ENCODE data around the gene MRPS18A. TPM values are rescaled to one million over a fixed set of nuclear protein-coding genes. Genes with fewer than 3 reads are reported as not detected.

Gene MRPS18A
- total RNA-seq, 1 experiment from 2014 or later = 80.8 TPM

DNA sequence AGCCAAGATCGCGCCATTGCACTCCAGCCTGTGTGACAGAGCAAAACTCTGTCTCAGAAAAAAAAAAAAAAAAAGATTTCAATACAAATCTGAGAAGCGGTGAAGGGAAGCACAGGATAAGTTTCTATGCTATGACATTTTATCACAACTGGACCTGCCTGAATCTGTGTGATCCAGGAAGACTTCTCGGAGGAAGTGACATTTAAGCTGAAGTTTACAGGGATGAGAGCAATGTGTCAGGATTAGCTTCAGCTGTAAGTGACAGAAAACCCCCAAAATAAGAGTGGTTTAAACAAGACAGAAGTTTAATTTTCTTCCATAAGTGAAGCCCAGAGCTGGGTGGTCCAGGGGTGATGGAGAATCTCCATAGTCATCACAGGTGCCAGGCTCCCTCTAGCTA is 33.4 kb upstream of the MRPS18A start:
- no peak for DNase-seq (ENCODE audit: low read depth, low spot score)
- in situ Hi-C loops (cut with HindIII; ENCODE audit: low pct_unique_long_range_greater_than_20kb, low sequenced_read_pairs) = no loop called here

DNA sequence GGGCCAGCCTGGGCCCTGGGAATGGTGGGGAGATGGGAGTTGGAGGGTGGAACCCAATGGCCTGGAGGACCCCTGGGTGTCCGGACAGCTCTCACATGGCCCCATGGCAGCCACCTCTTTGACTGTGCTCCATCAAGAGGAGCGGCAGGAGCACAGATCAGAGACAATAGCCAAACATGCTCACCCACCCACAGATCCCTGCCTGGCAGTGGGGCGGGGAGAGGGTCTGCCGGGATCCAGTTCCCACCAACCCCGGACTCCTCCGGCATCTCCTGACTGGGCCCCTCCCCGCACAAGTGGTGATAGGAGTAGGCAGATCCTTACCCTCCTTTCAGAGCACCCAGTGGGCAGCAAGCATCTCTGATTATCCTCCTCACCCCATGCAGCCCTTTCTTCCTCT is 31.9 kb upstream of the MRPS18A start:
- in situ Hi-C loops (cut with HindIII; ENCODE audit: low pct_unique_long_range_greater_than_20kb, low sequenced_read_pairs) = no loop called here
- DNase-seq (ENCODE audit: low read depth, low spot score) = no peak

DNA sequence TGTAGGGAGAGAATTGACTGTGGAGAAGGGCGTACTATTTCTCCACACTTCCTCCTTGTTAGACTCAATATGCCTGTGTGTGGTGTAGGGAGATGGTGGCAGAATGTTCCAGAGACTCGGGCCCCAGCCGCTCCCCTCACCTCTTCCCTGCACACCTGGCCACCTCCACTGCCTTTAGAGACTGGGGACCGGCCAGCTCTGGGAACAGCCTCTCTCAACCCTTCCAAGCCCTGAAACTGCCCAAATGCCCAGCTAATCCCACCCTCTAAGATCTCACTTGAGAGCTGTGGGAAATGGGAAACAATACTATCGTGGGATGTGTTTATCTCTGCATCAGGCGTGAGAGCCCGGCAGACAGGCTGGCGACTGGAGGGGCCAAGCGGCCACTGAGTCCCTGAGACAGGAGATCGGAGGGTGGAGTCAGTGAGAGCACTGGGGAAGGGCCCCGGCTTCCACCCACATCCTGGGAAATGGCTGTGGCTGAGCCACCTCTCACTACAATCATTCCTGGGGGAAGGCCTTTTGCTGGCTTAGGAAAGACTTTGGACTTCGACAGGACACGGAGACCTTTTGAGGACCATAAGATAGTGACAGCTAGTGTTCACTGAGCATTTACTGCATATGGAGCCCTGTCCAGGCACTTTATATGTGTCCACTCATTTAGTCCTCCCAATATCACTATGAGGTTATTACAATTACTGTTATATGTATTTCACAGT is 31.0 kb upstream of the MRPS18A start:
- in situ Hi-C loops (cut with HindIII; ENCODE audit: low pct_unique_long_range_greater_than_20kb, low sequenced_read_pairs) = no loop called here
- DNase-seq (ENCODE audit: low read depth, low spot score) = no peak

DNA sequence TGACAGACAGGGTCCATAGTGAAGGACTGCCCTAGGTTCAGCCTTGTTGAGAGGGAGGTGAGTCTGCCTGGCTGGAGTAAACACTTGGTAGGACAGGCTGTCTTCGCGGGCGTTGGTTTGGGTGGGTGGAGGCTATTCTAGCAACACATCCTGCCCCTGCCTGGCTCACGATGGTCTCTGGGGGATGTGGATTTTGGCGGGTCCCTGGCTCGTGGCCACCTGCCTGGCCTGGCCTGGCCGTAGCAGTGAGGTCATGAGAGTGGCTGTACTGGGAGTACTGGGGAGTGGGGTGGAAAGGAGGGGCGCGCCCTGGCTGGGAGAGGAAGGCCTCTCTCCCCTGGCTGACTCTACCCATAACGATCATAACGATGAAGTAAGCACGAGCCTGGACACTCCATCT is 30.2 kb upstream of the MRPS18A start:
- in situ Hi-C loops (cut with HindIII; ENCODE audit: low pct_unique_long_range_greater_than_20kb, low sequenced_read_pairs) = no loop called here
- DNase-seq (ENCODE audit: low read depth, low spot score) = no peak

DNA sequence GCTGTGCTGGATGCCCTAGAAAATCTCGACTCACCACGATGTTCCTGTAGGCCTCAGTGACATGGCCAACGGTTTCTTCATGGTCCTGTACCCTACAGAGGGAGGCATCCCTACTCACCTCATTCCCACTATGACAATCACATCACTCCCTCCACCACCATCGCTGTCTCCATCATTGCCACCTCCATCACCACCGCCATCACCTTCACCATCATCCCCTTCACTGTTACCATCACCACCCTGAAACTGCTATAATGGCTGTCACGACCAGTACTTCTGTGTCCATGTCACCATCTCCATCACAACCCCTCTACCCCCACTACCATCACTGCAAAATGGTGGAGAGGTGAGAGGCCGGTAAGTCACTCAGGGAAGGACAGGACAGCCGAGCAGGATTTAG is 29.8 kb upstream of the MRPS18A start:
- in situ Hi-C loops (cut with HindIII; ENCODE audit: low pct_unique_long_range_greater_than_20kb, low sequenced_read_pairs) = no loop called here
- no peak for DNase-seq (ENCODE audit: low read depth, low spot score)

DNA sequence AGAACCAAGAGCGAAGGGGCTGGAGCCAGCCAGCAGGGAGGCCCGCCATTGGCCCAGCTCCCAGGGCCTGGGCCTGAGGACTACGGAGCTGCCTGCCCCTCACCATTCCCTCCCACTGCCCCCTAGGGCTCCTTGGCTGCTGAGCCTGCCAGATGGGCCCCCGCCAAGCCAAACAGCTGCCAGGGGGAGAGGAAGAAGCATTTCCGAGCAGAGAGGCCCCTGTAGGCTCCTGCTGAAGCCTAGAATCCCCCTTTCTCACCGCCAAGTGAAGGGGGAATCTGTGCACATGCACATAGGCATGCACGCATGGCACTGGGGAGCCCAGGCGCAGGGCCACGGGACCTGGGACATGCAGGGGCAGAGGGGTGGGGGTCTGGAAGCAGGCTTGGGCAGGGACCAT is 28.5 kb upstream of the MRPS18A start:
- no peak for DNase-seq (ENCODE audit: low read depth, low spot score)
- in situ Hi-C loops (cut with HindIII; ENCODE audit: low pct_unique_long_range_greater_than_20kb, low sequenced_read_pairs) = no loop called here

DNA sequence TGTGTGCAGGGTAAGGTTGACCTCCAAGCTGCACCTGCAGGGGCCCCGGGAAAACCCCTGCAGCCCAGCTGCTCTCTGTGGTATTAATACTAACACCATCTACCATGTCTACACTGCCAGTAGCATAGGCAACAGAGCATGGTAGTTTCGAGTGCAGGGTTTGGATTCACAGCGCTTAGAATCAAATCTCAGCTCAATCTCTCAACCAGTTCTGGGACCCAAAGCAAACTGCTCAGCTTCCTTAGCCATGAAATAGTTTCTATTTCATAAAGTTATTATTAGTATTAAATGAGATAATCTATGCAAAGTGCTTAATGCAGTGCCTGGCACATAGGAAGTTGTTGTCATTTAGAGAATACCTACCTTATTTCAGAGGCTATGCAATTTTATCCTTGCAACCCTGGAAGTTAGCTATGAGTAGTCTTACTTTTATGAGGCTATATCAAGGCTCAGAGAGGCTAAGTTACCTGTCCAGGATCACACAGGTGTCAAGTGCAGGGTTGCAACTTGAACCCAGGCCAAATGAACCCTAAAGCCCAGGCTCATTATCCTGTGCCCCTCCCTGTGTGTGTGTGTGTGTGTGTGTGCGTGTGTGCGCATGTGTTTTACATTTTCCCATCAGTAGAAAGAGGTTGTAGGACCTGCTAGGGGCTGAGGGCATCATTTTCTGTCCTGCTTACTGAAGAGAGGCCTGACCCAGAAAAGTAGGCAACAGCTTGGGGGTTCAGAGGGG is 27.6 kb upstream of the MRPS18A start:
- in situ Hi-C loops (cut with HindIII; ENCODE audit: low pct_unique_long_range_greater_than_20kb, low sequenced_read_pairs) = no loop called here
- DNase-seq (ENCODE audit: low read depth, low spot score) = no peak

DNA sequence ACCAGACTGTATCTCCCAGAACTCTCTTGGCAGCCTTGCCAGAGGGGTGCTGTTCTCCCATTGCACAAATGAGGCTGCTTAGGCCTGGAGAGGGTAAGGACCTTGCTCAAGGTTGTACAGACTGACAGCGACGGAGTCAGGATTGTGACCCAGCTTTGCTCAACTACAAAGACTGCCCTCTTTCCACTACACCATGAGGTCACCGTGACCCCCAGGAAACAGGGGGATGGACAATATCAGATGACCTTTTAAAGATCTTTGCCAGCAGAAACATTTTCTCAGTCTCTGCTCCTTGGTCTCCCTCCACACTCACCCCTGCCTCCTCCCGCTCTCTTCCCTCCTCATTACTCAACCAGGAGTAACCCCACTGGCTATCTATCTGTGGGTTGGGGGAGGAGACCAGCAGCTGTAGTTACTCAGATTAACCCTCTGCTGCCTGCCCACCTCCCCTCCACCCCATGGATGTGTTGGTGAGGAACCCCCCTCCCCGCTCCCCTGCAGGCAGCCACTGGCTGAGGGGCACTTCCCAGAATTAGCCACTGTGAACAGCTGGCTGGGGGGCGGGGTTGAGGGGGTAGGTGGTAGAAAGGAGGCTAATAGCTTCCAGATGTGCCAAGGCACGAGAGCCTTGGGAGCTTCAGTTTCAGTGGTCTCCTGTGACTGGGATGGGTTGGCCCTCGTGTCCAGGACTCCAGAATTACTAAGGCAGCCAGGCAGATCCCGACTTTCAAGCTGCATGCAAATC is 26.9 kb upstream of the MRPS18A start:
- no peak for DNase-seq (ENCODE audit: low read depth, low spot score)
- in situ Hi-C loops (cut with HindIII; ENCODE audit: low pct_unique_long_range_greater_than_20kb, low sequenced_read_pairs) = no loop called here

DNA sequence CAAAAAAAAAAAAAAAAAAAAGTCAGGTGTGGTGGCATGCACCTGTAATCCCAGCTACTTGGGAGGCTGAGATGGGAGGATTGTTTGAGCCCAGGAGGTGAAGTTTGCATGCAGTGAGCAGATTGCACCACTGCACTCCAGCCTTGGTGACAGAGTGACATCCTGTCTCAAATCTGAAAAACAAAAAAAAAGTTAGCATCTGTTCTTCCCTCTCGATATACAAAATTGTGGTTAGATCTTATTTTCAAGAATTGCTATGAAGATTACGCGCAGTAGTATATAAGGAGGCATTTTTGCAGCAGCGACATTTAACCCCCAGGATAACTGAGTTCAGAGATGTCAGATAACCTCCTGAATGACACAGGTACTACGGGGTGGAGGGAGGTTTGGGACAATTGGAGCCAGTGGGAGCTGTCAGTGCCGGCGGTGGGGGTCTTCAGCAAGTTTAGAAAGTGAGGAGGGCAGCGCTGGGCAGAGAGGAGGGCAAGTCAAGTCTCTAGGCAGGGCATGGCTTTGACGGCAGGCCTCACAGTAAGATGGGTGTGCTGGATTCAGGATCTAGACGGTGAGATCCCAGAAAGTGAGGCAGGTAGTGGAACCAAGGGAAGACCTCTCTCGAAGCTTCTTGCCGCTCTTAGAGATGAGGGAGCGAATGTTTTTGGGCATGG is 26.2 kb upstream of the MRPS18A start:
- no peak for DNase-seq (ENCODE audit: low read depth, low spot score)
- in situ Hi-C loops (cut with HindIII; ENCODE audit: low pct_unique_long_range_greater_than_20kb, low sequenced_read_pairs) = no loop called here

DNA sequence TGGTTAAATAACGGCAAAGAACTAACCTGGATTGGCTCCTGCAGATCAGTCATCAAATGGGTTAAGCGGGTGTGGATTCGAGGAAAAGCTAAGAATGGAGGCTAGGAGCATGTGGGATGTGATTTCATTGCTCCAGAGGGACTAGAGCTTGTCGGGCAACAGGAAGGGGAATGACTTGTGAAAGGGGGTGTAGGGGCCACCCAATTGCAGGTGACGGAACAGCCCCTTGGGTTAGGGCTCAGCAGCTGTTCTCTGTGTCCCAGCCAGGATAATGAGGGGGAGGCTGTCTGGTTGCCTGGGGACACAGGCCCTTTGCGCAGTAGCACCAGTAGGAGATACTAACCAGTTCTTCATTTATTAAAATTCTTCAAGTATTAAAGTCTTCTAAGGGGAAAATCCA is 25.0 kb upstream of the MRPS18A start:
- no peak for DNase-seq (ENCODE audit: low read depth, low spot score)
- in situ Hi-C loops (cut with HindIII; ENCODE audit: low pct_unique_long_range_greater_than_20kb, low sequenced_read_pairs) = no loop called here

DNA sequence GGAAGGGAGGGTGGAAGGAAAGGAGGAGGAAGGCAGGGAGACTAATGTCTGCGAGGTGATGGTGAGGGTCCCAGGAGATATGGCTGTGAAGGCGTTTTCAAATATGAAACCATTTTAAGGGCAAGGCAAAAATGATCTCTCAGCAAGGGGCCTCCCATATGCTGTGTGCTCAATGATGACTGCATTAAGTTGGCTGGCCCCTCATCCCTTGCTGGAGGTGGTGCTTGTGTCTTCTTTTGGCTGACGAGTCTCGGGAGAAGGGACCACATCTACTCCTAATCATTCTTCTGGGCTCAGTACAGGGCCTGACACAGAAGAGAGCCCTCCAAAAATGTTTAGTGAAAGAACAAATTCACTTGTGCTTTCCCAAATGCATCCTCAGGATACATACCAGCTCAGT is 23.0 kb upstream of the MRPS18A start:
- DNase-seq (ENCODE audit: low read depth, low spot score) = no peak
- in situ Hi-C loops (cut with HindIII; ENCODE audit: low pct_unique_long_range_greater_than_20kb, low sequenced_read_pairs) = no loop called here

DNA sequence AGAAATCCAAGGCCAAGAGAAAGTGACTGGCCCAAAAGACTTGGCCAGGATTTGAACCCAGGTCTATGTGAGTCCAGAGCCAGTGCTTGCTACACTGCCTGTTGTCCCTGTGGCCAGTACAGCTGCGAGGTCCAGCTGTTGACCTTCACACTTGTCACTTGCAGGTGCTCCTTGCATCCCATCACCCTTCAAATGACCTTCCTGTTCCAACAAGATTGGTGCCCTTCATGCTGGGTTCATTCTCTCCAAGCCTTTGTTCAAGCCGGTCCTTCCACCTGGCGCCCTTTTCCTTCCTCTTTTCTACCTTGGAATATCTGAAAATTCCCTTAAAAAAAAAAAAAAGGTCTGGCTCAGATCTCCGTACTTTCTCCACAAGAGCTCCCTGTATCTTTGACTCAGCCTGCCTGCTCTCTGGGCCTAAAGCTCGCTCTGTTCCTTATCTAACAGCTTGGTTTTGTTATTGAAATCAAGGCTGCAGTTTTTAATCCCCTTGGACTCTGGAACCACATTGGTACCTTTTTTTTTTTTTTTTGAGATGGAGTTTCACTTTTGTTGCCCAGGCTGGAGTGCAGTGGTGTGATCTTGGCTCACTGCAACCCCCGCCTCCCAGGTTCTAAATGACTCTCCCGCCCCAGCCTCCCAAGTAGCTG is 22.2 kb upstream of the MRPS18A start:
- in situ Hi-C loops (cut with HindIII; ENCODE audit: low pct_unique_long_range_greater_than_20kb, low sequenced_read_pairs) = no loop called here

DNA sequence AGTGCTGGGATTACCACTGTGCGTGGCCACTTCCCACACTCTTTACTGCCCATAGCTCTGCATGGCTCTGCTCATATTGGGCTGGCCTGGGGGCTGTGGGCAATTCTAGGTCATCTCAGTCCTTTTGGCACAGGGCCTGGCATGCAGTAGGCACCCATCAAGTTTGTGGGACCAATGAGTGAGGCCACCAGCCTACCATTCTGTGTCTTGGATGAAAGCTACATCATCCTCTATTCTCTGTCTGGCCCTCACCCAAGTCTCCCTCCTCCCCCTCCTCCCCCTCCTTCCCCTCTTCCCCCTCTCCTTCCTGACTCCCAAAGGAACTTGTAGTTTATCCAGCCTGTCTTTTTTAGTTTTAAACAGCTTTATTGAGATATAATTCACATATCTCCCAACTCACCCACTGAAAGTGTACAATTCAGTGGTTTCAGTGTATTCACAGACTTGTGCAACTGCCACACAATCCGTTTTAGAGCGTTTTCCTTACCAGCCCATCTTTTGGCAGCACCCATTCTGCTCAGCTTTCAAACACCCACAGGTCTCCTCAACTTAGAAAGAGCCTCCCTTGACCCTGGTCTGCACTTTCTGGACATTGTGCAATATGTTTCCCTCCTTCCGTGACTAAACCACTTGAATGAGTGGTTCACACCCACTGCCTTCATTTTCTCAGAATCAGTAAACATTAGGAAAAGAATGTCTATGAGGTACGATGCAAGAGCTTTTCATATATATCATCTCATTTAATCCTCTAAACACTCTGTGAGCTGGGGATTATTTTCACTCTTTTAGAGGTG is 21.5 kb upstream of the MRPS18A start:
- in situ Hi-C loops (cut with HindIII; ENCODE audit: low pct_unique_long_range_greater_than_20kb, low sequenced_read_pairs) = no loop called here
- DNase-seq (ENCODE audit: low read depth, low spot score) = no peak

More for the DNA sequence above, 22.2 kb upstream of the MRPS18A start:
- no peak for DNase-seq (ENCODE audit: low read depth, low spot score)

DNA sequence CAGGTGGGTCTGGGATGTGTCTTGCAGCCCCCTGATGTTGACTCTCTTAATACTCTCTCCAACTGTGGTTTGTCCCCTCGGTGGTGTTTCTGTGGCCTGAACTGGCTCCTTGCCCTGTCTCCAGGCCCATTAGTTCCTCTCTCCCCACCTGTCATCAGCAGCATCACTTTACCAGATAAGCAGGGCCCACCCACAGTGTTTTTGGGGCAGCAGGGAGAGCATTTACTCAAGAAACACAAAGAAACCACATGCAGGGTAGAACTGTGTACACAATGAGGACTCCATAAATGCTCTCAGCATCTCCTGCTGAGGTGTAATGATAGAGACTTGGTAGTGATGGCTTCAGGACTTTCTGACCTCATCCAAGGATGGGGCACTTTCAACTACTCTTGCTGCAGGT is 20.2 kb upstream of the MRPS18A start:
- in situ Hi-C loops (cut with HindIII; ENCODE audit: low pct_unique_long_range_greater_than_20kb, low sequenced_read_pairs) = no loop called here
- DNase-seq (ENCODE audit: low read depth, low spot score) = no peak

DNA sequence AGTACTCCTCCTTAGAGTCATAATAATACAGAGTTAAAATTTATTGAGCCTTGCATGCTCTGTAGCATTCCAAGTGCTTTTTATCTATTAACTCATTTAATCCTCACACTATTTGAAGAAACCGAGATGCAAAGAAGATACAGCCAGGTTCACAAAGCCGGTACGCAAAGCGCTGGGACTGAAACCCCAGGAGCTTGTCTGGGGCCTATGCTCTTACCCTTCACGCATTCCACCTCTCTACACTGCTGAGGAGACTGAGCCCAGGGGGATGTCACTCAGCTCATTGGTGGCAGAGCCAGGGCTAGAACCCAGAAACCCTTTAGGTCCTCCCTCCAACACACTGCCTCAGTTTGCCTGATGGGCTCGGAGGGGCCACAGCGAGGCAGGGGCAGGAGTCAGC is 19.7 kb upstream of the MRPS18A start:
- no peak for DNase-seq (ENCODE audit: low read depth, low spot score)

DNA sequence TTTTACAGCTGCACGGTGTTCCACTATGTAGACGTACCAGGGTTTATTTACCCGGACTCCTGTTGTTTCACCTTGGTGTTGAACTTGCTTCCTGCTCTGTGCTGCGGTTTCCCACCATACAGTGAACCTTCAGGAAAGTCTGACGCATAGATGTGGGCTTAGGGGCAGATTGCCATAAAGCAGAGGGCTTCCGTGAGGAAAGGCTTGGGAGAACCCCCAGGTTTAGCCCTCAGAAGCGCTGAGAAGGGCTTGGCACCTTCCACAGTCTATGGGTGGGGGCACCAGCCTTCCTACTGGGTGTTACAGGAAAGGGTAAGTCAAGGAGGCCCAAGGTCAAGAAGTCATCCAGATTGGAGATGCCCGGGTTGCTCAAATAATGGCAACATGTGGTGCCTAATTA is 19.2 kb upstream of the MRPS18A start:
- in situ Hi-C loops (cut with HindIII; ENCODE audit: low pct_unique_long_range_greater_than_20kb, low sequenced_read_pairs) = no loop called here
- no peak for DNase-seq (ENCODE audit: low read depth, low spot score)

More for the DNA sequence above, 19.7 kb upstream of the MRPS18A start:
- in situ Hi-C loops (cut with HindIII; ENCODE audit: low pct_unique_long_range_greater_than_20kb, low sequenced_read_pairs) = no loop called here

DNA sequence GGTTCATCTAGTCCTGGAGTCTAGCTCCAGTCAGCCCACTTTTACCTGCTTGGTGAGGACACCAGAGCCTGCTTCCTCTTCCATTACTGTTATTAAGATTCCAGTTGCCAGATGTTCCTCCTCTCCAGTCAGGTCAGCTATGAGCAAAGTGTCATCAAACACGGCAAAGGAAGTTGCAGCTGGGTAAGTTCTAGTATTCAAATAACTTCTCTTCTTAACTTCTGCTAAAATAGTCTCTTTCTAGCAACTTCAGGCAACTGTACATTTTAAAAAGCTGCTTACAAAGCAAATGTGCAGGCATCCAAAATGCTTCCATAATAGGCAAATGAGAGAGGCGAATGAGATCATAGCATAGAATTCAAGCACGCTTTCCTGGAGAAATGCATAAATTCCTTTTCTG is 18.4 kb upstream of the MRPS18A start:
- no peak for DNase-seq (ENCODE audit: low read depth, low spot score)
- in situ Hi-C loops (cut with HindIII; ENCODE audit: low pct_unique_long_range_greater_than_20kb, low sequenced_read_pairs) = no loop called here
